Keratinocyte (primary cell): ENCODE results near the gene SMU1. TPM values are rescaled to one million over a fixed set of nuclear protein-coding genes. Genes with fewer than 3 reads are reported as not detected.

Source experiments
- DNase-seq: peaks from one replicate; pipeline ENCODE4 v3.0.0-alpha.2; 2011; ENCODE audit warnings: low read depth, missing footprints, low spot score
- FAIRE-seq: peaks from 2 replicates; lab custom pipeline; 2011; peaks lifted over from hg19 to GRCh38; lab: Jason Lieb, UNC
- H2AFZ ChIP-seq: 2 replicates; pipeline ENCODE4 v1.6.0; 2012; ENCODE audit warnings: low read length, control low read depth, inconsistent platforms; ENCODE audit not compliant: control insufficient read depth
- H3K27ac ChIP-seq: 2 replicates; pipeline ENCODE4 v1.5.1; 2011; ENCODE audit warnings: low read length; ENCODE audit not compliant: control insufficient read depth, insufficient read depth
- H3K27me3 ChIP-seq: 3 replicates; pipeline ENCODE4 v1.6.0; 2011; ENCODE audit warnings: low read length; ENCODE audit not compliant: control insufficient read depth, insufficient read depth; ENCODE audit errors: extremely low read depth
- H3K36me3 ChIP-seq, 2 experiments: 2 replicates in 1 of 2; 3 replicates in 1 of 2; pipeline ENCODE4 v1.5.1; 2011; ENCODE audit warnings: low read length in 2 of 2, mild to moderate bottlenecking in 1 of 2; ENCODE audit not compliant: control insufficient read depth in 2 of 2, insufficient read depth in 2 of 2; ENCODE audit errors: extremely low read depth in 1 of 2
- H3K4me1 ChIP-seq: 3 replicates; pipeline ENCODE4 v1.5.1; 2011; ENCODE audit warnings: low read length; ENCODE audit not compliant: control insufficient read depth, insufficient read depth; ENCODE audit errors: extremely low read depth
- H3K4me2 ChIP-seq: 3 replicates; pipeline ENCODE4 v1.6.0; 2011; ENCODE audit warnings: low read depth, low read length; ENCODE audit not compliant: control insufficient read depth, insufficient read depth; ENCODE audit errors: extremely low read depth
- H3K4me3 ChIP-seq, 3 experiments: fragments of 200-600 bp in 1 of 3; sonication (generic) in 1 of 3; 2 replicates in 2 of 3; 3 replicates in 1 of 3; pipeline ENCODE4 v1.5.1; 2011 to 2016; ENCODE audit warnings: low read length in 3 of 3, mild to moderate bottlenecking in 3 of 3, control low read depth in 2 of 3, inconsistent platforms in 1 of 3, low read depth in 1 of 3, mixed read lengths in 1 of 3, mixed run types in 1 of 3, moderate library complexity in 1 of 3; ENCODE audit not compliant: control insufficient read depth in 2 of 3, insufficient read depth in 2 of 3; ENCODE audit errors: extremely low read depth in 1 of 3
- H3K79me2 ChIP-seq: 2 replicates; pipeline ENCODE4 v1.6.0; 2012; ENCODE audit warnings: low read length; ENCODE audit not compliant: control insufficient read depth, insufficient read depth
- H3K9ac ChIP-seq: 3 replicates; pipeline ENCODE4 v1.6.0; 2011; ENCODE audit warnings: low read length; ENCODE audit not compliant: control insufficient read depth, insufficient read depth; ENCODE audit errors: extremely low read depth
- H3K9me1 ChIP-seq: 3 replicates; pipeline ENCODE4 v1.6.0; 2011; ENCODE audit warnings: low read length; ENCODE audit not compliant: control insufficient read depth, insufficient read depth; ENCODE audit errors: extremely low read depth
- H3K9me3 ChIP-seq: 2 replicates; pipeline ENCODE4 v1.5.1; 2012; ENCODE audit warnings: low read depth, low read length; ENCODE audit not compliant: control insufficient read depth
- H4K20me1 ChIP-seq: 3 replicates; pipeline ENCODE4 v1.6.0; 2011; ENCODE audit warnings: low read length; ENCODE audit not compliant: control insufficient read depth, insufficient read depth; ENCODE audit errors: extremely low read depth
- EZH2 ChIP-seq: IDR thresholded peaks from one replicate; pipeline ENCODE4 v1.6.1; 2012; ENCODE audit warnings: inconsistent platforms, mild to moderate bottlenecking, low read length, moderate library complexity
- dilution Hi-C: fragments of 300-500 bp; cut with MboI; formaldehyde crosslinking; loops from one replicate; pipeline ENCODE4 v1.7.0; 2020; ENCODE audit warnings: low sequenced_read_pairs; ENCODE audit not compliant: extremely low pct_ligation_motif_present
- polyA plus RNA-seq, 5 experiments: library from polyadenylated mRNA; depleted of rRNA in 3 of 5; stranded (reverse) in 3 of 5; stranded (forward) in 1 of 5; unstranded in 1 of 5; fragments of >200 nt; gene quantifications; 1 replicate in 1 of 5; 2 replicates in 3 of 5; 3 replicates in 1 of 5; pipeline versions ENCODE4 v1.2.1 to v1.2.3, GENCODE V29; 2011 to 2012; ENCODE audit warnings: missing spikeins in 2 of 5, low read depth in 1 of 5, low replicate concordance in 1 of 5
- TF ChIP-seq, protein P1 (sequence below), 3 experiments: IDR thresholded peaks in 1 of 3; conservative IDR thresholded peaks in 1 of 3; optimal IDR thresholded peaks in 1 of 3; 2 replicates in 2 of 3; 3 replicates in 1 of 3; pipeline versions ENCODE3 to v1.5.1; 2011; ENCODE audit warnings: low read length in 3 of 3, mild to moderate bottlenecking in 3 of 3, moderate library complexity in 2 of 3, control low read depth in 1 of 3, inconsistent platforms in 1 of 3; ENCODE audit not compliant: insufficient read depth in 2 of 3; ENCODE audit errors: extremely low read depth in 1 of 3

The SMU1 gene
- polyA plus RNA-seq, 1 donor (not counting 4 experiments of a cell fraction or from before 2014, with no cell fraction given), result 20.3 TPM

DNA sequence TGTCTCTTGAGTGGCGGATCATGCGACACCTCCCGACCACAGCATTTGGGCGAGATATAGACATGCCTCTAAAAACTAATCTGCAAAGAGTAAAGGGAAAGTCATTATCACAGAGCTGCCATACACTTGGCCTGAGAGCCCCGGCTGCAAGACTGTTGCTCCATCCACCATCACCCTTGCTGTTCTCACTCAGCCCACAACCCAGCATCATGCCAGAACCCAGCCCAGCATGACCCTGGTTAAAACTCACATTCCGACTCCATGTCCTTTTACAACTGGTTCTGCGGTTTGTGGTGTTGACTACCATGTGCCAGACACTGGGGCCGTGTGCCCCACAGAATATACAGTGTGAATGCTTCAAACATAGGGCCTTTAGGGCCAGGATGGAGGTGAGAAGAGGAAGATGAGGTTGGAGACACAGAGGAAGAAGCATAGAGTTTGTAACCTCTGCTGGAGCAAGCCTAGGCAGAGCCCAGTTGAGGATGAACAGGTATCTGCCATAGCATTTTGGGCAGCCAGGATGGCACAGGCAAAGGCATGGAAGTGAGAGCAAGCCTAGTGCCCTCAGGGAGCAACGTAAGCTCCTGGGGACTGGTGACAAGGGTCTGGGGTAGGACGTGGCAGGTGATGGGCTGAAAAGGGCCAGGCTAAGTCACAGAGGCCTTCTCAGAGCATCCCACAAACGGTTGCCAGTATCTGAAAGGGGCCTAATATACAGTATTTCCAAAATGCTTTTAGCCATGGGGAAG is 37.5 kb upstream of the SMU1 start:
- no peaks in the 10 kb centered on the region for H3K9me3 ChIP-seq
- H3K79me2 ChIP-seq, result no peaks in the 10 kb centered on the region
- FAIRE-seq (no peak), DNase-seq (no peak)
- no peaks in the 10 kb centered on the region for H3K27me3 ChIP-seq
- H3K36me3 ChIP-seq, result peaks cover 18 to 20% of the 10 kb centered on the region in 2 experiments
- TF ChIP-seq, protein P1, sequence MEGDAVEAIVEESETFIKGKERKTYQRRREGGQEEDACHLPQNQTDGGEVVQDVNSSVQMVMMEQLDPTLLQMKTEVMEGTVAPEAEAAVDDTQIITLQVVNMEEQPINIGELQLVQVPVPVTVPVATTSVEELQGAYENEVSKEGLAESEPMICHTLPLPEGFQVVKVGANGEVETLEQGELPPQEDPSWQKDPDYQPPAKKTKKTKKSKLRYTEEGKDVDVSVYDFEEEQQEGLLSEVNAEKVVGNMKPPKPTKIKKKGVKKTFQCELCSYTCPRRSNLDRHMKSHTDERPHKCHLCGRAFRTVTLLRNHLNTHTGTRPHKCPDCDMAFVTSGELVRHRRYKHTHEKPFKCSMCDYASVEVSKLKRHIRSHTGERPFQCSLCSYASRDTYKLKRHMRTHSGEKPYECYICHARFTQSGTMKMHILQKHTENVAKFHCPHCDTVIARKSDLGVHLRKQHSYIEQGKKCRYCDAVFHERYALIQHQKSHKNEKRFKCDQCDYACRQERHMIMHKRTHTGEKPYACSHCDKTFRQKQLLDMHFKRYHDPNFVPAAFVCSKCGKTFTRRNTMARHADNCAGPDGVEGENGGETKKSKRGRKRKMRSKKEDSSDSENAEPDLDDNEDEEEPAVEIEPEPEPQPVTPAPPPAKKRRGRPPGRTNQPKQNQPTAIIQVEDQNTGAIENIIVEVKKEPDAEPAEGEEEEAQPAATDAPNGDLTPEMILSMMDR (optimal IDR thresholded peaks at IDR 0.05 in 1 of 3, IDR thresholded peaks at IDR 0.05 in 1 of 3, conservative IDR thresholded peaks at IDR 0.05 in 1 of 3; ENCODE audit: extremely low read depth in 1 of 3, insufficient read depth in 2 of 3, low read length in 3 of 3), result no peak
- TF ChIP-seq EZH2, result no peak
- no peaks in the 10 kb centered on the region for H4K20me1 ChIP-seq
- H3K4me2 ChIP-seq, result no peak overlapping the region
- no peak overlapping the region for H3K27ac ChIP-seq
- no peak overlapping the region for H2AFZ ChIP-seq
- H3K4me1 ChIP-seq, result peaks cover 16% of the 10 kb centered on the region
- H3K4me3 ChIP-seq, result no peak overlapping the region
- H3K9me1 ChIP-seq, result no peaks in the 10 kb centered on the region
- no peak overlapping the region for H3K9ac ChIP-seq
- dilution Hi-C loops, result no loop called here

DNA sequence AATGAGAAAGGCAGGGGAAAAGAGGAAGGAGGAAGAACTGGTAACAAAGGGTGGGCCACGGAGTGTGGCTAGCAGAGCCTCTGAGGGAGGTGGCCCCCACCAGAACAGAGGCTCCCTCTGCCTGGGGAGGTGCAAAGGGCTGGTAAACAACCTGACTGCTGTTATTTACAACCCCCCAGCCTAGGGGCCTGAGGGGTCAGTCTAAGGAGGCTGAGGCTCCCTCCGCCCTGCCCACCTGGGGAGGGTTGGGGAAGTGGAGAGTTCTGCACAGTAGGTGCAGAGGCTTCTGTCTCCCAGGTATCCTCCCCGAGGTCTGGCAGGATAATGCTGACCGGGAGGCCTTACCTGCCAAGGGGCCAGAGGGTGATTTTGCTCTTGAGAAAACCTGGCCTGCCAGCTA is 35.6 kb upstream of the SMU1 start:
- Histone ChIP-seq H3K4me2 (no peak overlapping the region), H3K4me1 (peaks cover 15% of the 10 kb centered on the region), H3K9me1 (no peaks in the 10 kb centered on the region), H3K9me3 (no peaks in the 10 kb centered on the region), H3K4me3 (no peak overlapping the region), H3K27me3 (no peaks in the 10 kb centered on the region), H3K36me3 (peaks cover 18 to 20% of the 10 kb centered on the region in 2 experiments), H3K27ac (no peak overlapping the region), H2AFZ (no peak overlapping the region), H4K20me1 (no peaks in the 10 kb centered on the region), H3K79me2 (no peaks in the 10 kb centered on the region), H3K9ac (no peak overlapping the region)
- no peak for TF ChIP-seq EZH2
- TF ChIP-seq, protein P1 (optimal IDR thresholded peaks at IDR 0.05 in 1 of 3, IDR thresholded peaks at IDR 0.05 in 1 of 3, conservative IDR thresholded peaks at IDR 0.05 in 1 of 3; ENCODE audit: extremely low read depth in 1 of 3, insufficient read depth in 2 of 3, low read length in 3 of 3), result no peak
- DNase-seq (no peak), FAIRE-seq (no peak)
- dilution Hi-C loops, result no loop called here
